Fibroblast of lung (primary cell): ENCODE measurements around the gene SUGCT.

ENCODE experiments used
- CTCF ChIP-seq, 2 donors: IDR thresholded peaks in 1 of 2; conservative IDR thresholded peaks in 1 of 2; 1 replicate in 1 of 2; 2 replicates in 1 of 2; pipeline ENCODE4 v1.5.1; 2011 to 2012; ENCODE audit warnings: low read length in 2 of 2, control low read depth in 1 of 2, inconsistent platforms in 1 of 2, low read depth in 1 of 2, mild to moderate bottlenecking in 1 of 2
- EZH2 ChIP-seq: IDR thresholded peaks from 2 replicates; pipeline ENCODE4 v1.5.1; 2012; ENCODE audit warnings: low read length, control low read depth, mild to moderate bottlenecking; ENCODE audit errors: missing control alignments

GRCh38 chr7:40095230-40095629 lies 39.6 kb upstream of the SUGCT start:
- TF ChIP-seq CTCF (conservative IDR thresholded peaks at IDR 0.05 in 1 of 2, IDR thresholded peaks at IDR 0.05 in 1 of 2; ENCODE audit: low read depth in 1 of 2, low read length in 2 of 2) (no peak), EZH2 (no peak)
